Measurements from ENCODE around the gene PRDM11. TPM values are rescaled to one million over a fixed set of nuclear protein-coding genes. Genes with fewer than 3 reads are reported as not detected.
"Not testable (repeated sequence)": the region's sequence is repeated elsewhere in the genome, so short reads cannot be mapped to it uniquely, and the experiment has no call there.

PRDM11 gene
- total and polyA plus RNA-seq, 9 donors: 17.3 to 27.1 (median 21.6) TPM

DNA sequence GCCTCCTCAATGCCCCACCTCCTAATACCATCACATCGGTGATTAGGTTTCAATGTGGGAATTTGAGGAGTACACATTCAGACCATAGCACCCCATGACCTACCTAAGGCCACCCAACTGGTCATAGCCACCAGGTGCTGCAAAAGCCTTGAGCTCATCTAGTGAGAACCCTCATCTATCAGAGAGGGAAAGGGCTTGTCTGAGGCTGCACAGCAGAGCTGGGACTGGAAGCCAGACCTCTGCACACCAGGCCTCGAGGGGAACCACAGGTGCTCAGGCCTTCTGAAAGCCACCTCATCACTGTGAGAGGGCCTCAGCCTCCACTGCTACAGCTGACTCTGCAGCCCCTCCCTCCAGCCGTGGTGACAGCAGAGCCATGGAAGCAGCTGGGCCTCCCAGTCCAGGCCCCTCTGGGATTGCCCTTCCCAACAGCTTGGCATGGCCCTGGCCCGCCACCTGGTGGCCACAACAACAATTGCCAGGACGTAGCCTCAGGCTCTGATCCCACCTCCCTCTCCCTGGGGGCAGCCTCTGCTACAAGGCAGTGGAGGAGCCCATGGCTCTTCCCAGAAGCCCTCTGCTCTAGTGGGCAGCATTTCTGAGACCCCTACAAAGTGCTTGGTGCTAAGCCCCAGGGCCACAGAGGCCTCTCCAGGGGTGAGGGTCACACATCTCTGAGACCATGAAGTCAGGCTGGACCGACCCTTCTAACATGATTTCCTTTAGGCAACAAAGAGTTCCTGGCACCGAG lies 41.0 kb upstream of the PRDM11 start:
- Histone ChIP-seq H3K9me3 (replicated peaks; ENCODE audit: control insufficient read depth, low read depth, low read length) (no peaks in the 10 kb centered on the region), H3K36me3 (ENCODE audit: control insufficient read depth, insufficient read depth, low read length) (no peaks in the 10 kb centered on the region), H3K27ac (ENCODE audit: low read length) (peak overlapping the region; percentile 62), H3K4me1 (ENCODE audit: control insufficient read depth, insufficient read depth, low read length) (peaks cover 59% of the 10 kb centered on the region), H3K4me3 (ENCODE audit: low read length) (no peak overlapping the region), H3K27me3 (ENCODE audit: control insufficient read depth, insufficient read depth, low read length) (peaks cover 5% of the 10 kb centered on the region)
- DNase-seq: peak; percentile 94
- 27% methylated on average over 7 of the region's 7 CpGs for WGBS (ENCODE audit: insufficient coverage)

DNA sequence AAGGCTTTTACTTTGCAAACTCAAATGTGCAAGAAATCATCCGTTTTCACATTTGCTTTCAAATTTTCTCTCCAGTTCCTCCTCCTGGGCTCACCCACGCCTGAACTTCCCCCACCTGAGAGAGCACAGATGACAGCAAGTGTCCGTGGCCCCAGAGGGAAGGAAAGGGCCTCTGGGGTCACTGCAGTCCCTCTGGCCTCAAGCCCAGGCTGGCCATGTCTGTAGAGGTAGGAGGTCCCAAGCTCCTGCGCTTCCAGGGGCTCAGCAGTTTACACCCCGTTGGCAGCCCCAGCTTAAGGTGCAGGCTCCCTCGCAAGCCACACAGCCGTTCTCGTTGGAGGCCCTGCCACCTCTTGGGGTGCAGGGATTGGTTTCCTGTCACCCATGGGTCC lies 40.5 kb upstream of the PRDM11 start:
- no peak overlapping the region for H3K4me3 ChIP-seq (ENCODE audit: low read length)
- DNase-seq: no peak
- H3K27me3 ChIP-seq (ENCODE audit: control insufficient read depth, insufficient read depth, low read length): peaks cover 4% of the 10 kb centered on the region
- WGBS (ENCODE audit: insufficient coverage): 49% methylated on average over 3 of the region's 8 CpGs
- no peaks in the 10 kb centered on the region for H3K36me3 ChIP-seq (ENCODE audit: control insufficient read depth, insufficient read depth, low read length)
- H3K9me3 ChIP-seq (replicated peaks; ENCODE audit: control insufficient read depth, low read depth, low read length): no peaks in the 10 kb centered on the region
- H3K27ac ChIP-seq (ENCODE audit: low read length): peak overlapping the region; percentile 9
- H3K4me1 ChIP-seq (ENCODE audit: control insufficient read depth, insufficient read depth, low read length): peaks cover 59% of the 10 kb centered on the region

DNA sequence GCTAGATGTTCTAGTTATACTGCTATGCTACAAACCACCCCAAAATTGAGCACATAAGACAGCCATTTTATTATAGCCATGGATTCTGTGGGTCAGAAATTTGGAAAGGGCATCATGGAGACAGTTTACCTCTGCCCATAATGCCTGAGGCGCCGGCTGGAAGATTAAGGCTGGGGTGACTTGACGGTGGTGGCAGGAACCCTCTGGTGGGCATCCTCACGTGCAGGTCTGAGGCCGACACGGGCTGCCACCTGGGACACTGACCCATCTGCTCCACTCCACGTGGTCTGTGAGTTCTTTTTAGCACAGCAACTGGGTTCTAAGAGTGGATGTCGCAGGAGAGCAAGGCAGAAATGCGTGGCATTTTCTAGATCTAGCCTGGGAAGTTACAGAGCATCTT lies 40.0 kb upstream of the PRDM11 start:
- Histone ChIP-seq H3K9me3 (replicated peaks; ENCODE audit: control insufficient read depth, low read depth, low read length) (no peaks in the 10 kb centered on the region), H3K27ac (ENCODE audit: low read length) (no peak overlapping the region), H3K4me3 (ENCODE audit: low read length) (no peak overlapping the region), H3K4me1 (ENCODE audit: control insufficient read depth, insufficient read depth, low read length) (peaks cover 59% of the 10 kb centered on the region), H3K36me3 (ENCODE audit: control insufficient read depth, insufficient read depth, low read length) (no peaks in the 10 kb centered on the region), H3K27me3 (ENCODE audit: control insufficient read depth, insufficient read depth, low read length) (peaks cover 2% of the 10 kb centered on the region)
- DNase-seq: no peak
- WGBS (ENCODE audit: insufficient coverage): 70% methylated on average over 8 of the region's 9 CpGs

DNA sequence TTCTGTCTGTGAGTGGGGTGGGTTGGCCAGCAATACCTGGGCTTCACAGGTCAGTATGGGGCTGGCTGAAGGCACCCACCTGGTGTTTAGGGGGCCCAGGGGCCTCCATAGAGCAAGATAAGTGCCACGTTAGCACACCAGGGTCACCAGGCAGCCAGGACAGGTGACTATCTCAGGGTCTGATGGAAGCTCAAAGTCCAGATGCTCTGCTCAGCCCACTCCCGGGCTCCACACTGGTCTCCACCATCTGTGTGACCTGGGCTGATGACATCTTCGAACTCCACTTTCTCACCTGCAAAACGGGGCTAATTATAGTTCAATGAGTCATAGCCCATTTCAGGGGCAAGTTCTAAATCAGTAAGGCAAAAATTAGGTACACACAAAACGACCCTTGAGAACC lies 39.4 kb upstream of the PRDM11 start:
- Histone ChIP-seq H3K4me1 (ENCODE audit: control insufficient read depth, insufficient read depth, low read length) (peaks cover 59% of the 10 kb centered on the region), H3K36me3 (ENCODE audit: control insufficient read depth, insufficient read depth, low read length) (no peaks in the 10 kb centered on the region), H3K27me3 (ENCODE audit: control insufficient read depth, insufficient read depth, low read length) (peaks cover 2% of the 10 kb centered on the region), H3K4me3 (ENCODE audit: low read length) (no peak overlapping the region), H3K27ac (ENCODE audit: low read length) (no peak overlapping the region), H3K9me3 (replicated peaks; ENCODE audit: control insufficient read depth, low read depth, low read length) (no peaks in the 10 kb centered on the region)
- WGBS (ENCODE audit: insufficient coverage): 61% methylated on average over 2 of the region's 5 CpGs
- DNase-seq: no peak

DNA sequence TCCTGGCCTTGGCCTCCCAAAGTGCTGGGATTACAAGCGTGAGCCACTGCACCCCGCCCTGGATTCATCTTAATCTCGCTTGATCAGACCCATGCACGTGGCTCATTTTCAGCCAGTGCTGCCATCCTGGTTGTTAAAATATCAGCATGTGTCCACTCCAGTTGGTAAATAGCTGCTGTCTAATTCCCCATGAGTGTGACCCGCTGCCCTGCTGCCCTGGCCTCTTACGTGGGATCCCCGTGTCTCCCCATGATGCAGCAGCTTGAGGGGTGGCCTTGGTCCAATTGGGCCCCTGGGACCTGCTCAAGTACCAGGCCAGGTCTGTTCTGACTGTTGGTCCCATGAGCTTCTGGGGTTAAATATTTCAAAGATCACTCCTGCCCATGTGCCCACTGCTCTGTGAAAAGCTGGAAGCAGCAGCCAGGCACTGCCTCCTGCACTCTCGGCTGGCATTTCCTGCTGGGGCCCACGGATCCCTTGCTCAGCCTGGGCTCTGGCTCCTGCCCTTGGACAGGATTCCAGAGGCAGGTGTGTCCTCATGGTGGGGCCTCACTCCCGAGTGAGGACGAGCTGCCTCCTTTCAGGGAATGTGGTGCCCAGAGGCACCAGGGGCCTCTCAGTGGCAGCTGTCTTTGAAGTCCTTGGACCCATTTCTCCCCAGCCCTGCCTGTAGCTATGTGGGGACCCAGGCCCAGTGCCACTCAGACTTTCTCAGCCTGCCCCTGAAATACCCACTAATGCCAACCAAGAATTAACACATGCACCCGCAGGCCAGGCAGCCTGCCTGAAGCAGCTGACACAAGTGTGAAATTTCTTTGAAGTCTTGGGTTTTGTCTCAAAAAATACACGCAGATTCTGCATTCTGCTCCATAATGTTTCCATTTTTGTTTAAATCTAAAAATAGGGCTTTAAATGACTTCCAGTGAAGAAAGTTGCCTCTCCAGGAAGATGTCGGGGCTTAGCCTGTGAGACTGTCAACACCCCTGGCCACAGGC lies 38.1 kb upstream of the PRDM11 start:
- H3K27ac ChIP-seq (ENCODE audit: low read length): peak overlapping the region; percentile 69
- 56% methylated on average over 12 of the region's 14 CpGs for WGBS (ENCODE audit: insufficient coverage)
- no peaks in the 10 kb centered on the region for H3K36me3 ChIP-seq (ENCODE audit: control insufficient read depth, insufficient read depth, low read length)
- no peaks in the 10 kb centered on the region for H3K9me3 ChIP-seq (replicated peaks; ENCODE audit: control insufficient read depth, low read depth, low read length)
- no peak overlapping the region for H3K4me3 ChIP-seq (ENCODE audit: low read length)
- peaks cover 49% of the 10 kb centered on the region for H3K4me1 ChIP-seq (ENCODE audit: control insufficient read depth, insufficient read depth, low read length)
- H3K27me3 ChIP-seq (ENCODE audit: control insufficient read depth, insufficient read depth, low read length): peaks cover 2% of the 10 kb centered on the region
- DNase-seq: peak; percentile 63

DNA sequence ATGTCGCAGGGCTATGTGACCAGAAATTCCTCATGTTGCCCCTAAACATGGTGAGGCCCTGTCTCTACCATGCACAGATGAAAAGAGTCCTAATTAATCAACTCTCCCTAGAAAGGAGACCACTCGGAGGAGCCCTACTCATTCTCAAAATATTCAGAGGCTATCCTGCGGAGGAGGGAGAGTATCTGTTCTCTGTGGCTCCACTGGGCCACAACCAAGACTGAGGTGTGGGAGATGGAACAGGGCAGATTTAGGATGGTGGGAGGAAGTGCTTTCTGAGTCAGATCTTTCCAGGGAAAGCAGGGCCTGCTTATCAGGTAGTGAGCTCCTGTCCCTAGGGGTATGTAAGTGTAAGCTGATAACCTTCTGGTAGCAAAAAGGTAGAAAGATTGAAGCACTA lies 37.0 kb upstream of the PRDM11 start:
- peaks cover 43% of the 10 kb centered on the region for H3K4me1 ChIP-seq (ENCODE audit: control insufficient read depth, insufficient read depth, low read length)
- H3K9me3 ChIP-seq (replicated peaks; ENCODE audit: control insufficient read depth, low read depth, low read length): no peaks in the 10 kb centered on the region
- no peaks in the 10 kb centered on the region for H3K36me3 ChIP-seq (ENCODE audit: control insufficient read depth, insufficient read depth, low read length)
- H3K4me3 ChIP-seq (ENCODE audit: low read length): no peak overlapping the region
- H3K27ac ChIP-seq (ENCODE audit: low read length): no peak overlapping the region
- 100% methylated on average over 1 of the region's 3 CpGs for WGBS (ENCODE audit: insufficient coverage)
- no peak for DNase-seq
- H3K27me3 ChIP-seq (ENCODE audit: control insufficient read depth, insufficient read depth, low read length): peaks cover 2% of the 10 kb centered on the region

- peaks cover 37% of the 10 kb centered on the region for H3K4me1 ChIP-seq (ENCODE audit: control insufficient read depth, insufficient read depth, low read length)
- no peak overlapping the region for H3K27ac ChIP-seq (ENCODE audit: low read length)
- WGBS (ENCODE audit: insufficient coverage): 7% methylated on average over 7 of the region's 10 CpGs
- no peaks in the 10 kb centered on the region for H3K36me3 ChIP-seq (ENCODE audit: control insufficient read depth, insufficient read depth, low read length)
- H3K27me3 ChIP-seq (ENCODE audit: control insufficient read depth, insufficient read depth, low read length): peaks cover 2% of the 10 kb centered on the region
- H3K9me3 ChIP-seq (replicated peaks; ENCODE audit: control insufficient read depth, low read depth, low read length): no peaks in the 10 kb centered on the region
- H3K4me3 ChIP-seq (ENCODE audit: low read length): no peak overlapping the region
- peak; percentile 83 for DNase-seq
These were observed 35.9 kb upstream of the PRDM11 start for GRCh38 chr11:45110562-45110961.

- Histone ChIP-seq H3K36me3 (ENCODE audit: control insufficient read depth, insufficient read depth, low read length) (no peaks in the 10 kb centered on the region), H3K4me1 (ENCODE audit: control insufficient read depth, insufficient read depth, low read length) (peaks cover 7% of the 10 kb centered on the region), H3K9me3 (replicated peaks; ENCODE audit: control insufficient read depth, low read depth, low read length) (no peaks in the 10 kb centered on the region), H3K27me3 (ENCODE audit: control insufficient read depth, insufficient read depth, low read length) (peaks cover 3% of the 10 kb centered on the region), H3K4me3 (ENCODE audit: low read length) (no peak overlapping the region), H3K27ac (ENCODE audit: low read length) (no peak overlapping the region)
- no peak for DNase-seq
These were observed 32.6 kb upstream of the PRDM11 start for GRCh38 chr11:45113807-45114206.

DNA sequence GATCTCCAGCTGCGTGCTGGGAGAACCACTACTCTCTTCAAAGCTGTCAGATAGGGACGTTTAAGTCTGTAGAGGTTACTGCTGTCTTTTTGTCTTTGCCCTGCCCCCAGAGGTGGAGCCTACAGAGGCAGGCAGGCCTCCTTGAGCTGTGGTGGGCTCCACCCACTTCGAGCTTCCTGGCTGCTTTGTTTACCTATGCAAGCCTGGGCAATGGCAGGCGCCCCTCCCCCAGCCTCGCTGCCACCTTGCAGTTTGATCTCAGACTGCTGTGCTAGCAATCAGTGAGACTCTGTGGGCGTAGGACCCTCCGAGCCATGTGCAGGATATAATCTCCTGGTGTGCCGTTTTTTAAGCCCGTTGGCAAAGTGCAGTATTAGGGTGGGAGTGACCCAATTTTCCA lies 18.6 kb upstream of the PRDM11 start:
- WGBS (ENCODE audit: insufficient coverage): 79% methylated on average over 4 of the region's 9 CpGs
- H3K4me1 ChIP-seq (ENCODE audit: control insufficient read depth, insufficient read depth, low read length); DNase-seq; H3K27ac ChIP-seq (ENCODE audit: low read length); H3K27me3 ChIP-seq (ENCODE audit: control insufficient read depth, insufficient read depth, low read length); H3K36me3 ChIP-seq (ENCODE audit: control insufficient read depth, insufficient read depth, low read length); H3K9me3 ChIP-seq (replicated peaks; ENCODE audit: control insufficient read depth, low read depth, low read length); H3K4me3 ChIP-seq (ENCODE audit: low read length): not testable (repeated sequence)

DNA sequence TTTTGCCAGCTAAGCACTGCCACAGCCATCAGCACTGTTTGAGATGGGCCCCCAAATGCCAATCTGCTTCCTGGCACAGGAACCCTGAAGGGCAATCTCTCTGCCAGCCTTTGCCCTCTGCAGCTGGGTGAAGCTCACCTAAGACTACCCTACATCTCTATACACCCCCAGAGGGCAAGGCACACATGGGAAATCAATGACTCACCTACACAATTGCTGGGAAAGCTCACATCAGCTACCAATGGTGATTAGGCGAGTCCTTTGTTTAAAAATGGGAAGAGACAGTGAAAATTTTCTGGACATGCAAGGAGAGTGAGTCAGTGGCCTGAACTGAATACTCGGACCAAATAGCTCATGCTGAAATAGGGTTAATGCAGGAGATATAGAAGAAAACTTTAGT lies 12.6 kb upstream of the PRDM11 start:
- no peak for DNase-seq
- no peaks in the 10 kb centered on the region for H3K9me3 ChIP-seq (replicated peaks; ENCODE audit: control insufficient read depth, low read depth, low read length)
- no peak overlapping the region for H3K27ac ChIP-seq (ENCODE audit: low read length)
- H3K27me3 ChIP-seq (ENCODE audit: control insufficient read depth, insufficient read depth, low read length): peaks cover 5% of the 10 kb centered on the region
- no peak overlapping the region for H3K4me3 ChIP-seq (ENCODE audit: low read length)
- no peaks in the 10 kb centered on the region for H3K36me3 ChIP-seq (ENCODE audit: control insufficient read depth, insufficient read depth, low read length)
- no peaks in the 10 kb centered on the region for H3K4me1 ChIP-seq (ENCODE audit: control insufficient read depth, insufficient read depth, low read length)
- WGBS (ENCODE audit: insufficient coverage): no CpG with 5 or more reads among the region's 2 CpGs
